Measurements from ENCODE around the gene ICE1.
A peak's percentile ranks its signal among the peaks of the same experiment; 100 is the strongest.

Gene ICE1

GRCh38 chr5:5497152-5497788 lies 74.8 kb downstream of the ICE1 start:
- DNase-seq (ENCODE audit: low read depth in 1 of 2, low spot score in 1 of 2) = peak in 1 of 2 experiments; percentile 39
- peaks cover 11% of the 10 kb centered on the region for H3K27me3 ChIP-seq (ENCODE audit: insufficient read depth, poor library complexity, severe bottlenecking)
- no peak overlapping the region for H3K4me3 ChIP-seq (replicated peaks; ENCODE audit: insufficient read depth, low read length)
- TF ChIP-seq GABPA (IDR thresholded peaks at IDR 0.05; ENCODE audit: low read depth) (no peak), CTCF (IDR thresholded peaks at IDR 0.05; ENCODE audit: insufficient read depth, low read length) (peak; percentile 24), POLR2AphosphoS5 (IDR thresholded peaks at IDR 0.05; ENCODE audit: low read depth) (no peak), SPI1 (IDR thresholded peaks at IDR 0.05; ENCODE audit: borderline replicate concordance, low read depth) (no peak)
- no peak overlapping the region for H3K27ac ChIP-seq (replicated peaks)

- TF ChIP-seq GABPA (IDR thresholded peaks at IDR 0.05; ENCODE audit: low read depth) (no peak), POLR2AphosphoS5 (IDR thresholded peaks at IDR 0.05; ENCODE audit: low read depth) (no peak), SPI1 (IDR thresholded peaks at IDR 0.05; ENCODE audit: borderline replicate concordance, low read depth) (no peak), REST (IDR thresholded peaks at IDR 0.05; ENCODE audit: insufficient replicate concordance, low read depth) (no peak), CTCF (IDR thresholded peaks at IDR 0.05; ENCODE audit: insufficient read depth, low read length) (no peak)
- Histone ChIP-seq H3K4me3 (replicated peaks; ENCODE audit: insufficient read depth, low read length) (no peak overlapping the region), H3K27ac (replicated peaks) (no peak overlapping the region), H3K27me3 (ENCODE audit: insufficient read depth, poor library complexity, severe bottlenecking) (peaks cover 11% of the 10 kb centered on the region)
- DNase-seq (ENCODE audit: low read depth in 1 of 2, low spot score in 1 of 2) = no peak
Observed at GRCh38 chr5:5499442-5499841, 77.0 kb downstream of the ICE1 start.

GRCh38 chr5:5504325-5504724 lies 81.8 kb downstream of the ICE1 start:
- DNase-seq (ENCODE audit: low read depth in 1 of 2, low spot score in 1 of 2) = no peak
- H3K27ac ChIP-seq (replicated peaks) = no peak overlapping the region
- peaks cover 7% of the 10 kb centered on the region for H3K27me3 ChIP-seq (ENCODE audit: insufficient read depth, poor library complexity, severe bottlenecking)
- TF ChIP-seq REST (IDR thresholded peaks at IDR 0.05; ENCODE audit: insufficient replicate concordance, low read depth) (no peak), SPI1 (IDR thresholded peaks at IDR 0.05; ENCODE audit: borderline replicate concordance, low read depth) (no peak), POLR2AphosphoS5 (IDR thresholded peaks at IDR 0.05; ENCODE audit: low read depth) (no peak), GABPA (IDR thresholded peaks at IDR 0.05; ENCODE audit: low read depth) (no peak), CTCF (IDR thresholded peaks at IDR 0.05; ENCODE audit: insufficient read depth, low read length) (no peak)
- H3K4me3 ChIP-seq (replicated peaks; ENCODE audit: insufficient read depth, low read length) = no peak overlapping the region

GRCh38 chr5:5505815-5506214 lies 83.3 kb downstream of the ICE1 start:
- Histone ChIP-seq H3K27me3 (ENCODE audit: insufficient read depth, poor library complexity, severe bottlenecking) (peaks cover 7% of the 10 kb centered on the region), H3K27ac (replicated peaks) (no peak overlapping the region), H3K4me3 (replicated peaks; ENCODE audit: insufficient read depth, low read length) (no peak overlapping the region)
- TF ChIP-seq CTCF (IDR thresholded peaks at IDR 0.05; ENCODE audit: insufficient read depth, low read length) (no peak), SPI1 (IDR thresholded peaks at IDR 0.05; ENCODE audit: borderline replicate concordance, low read depth) (no peak), REST (IDR thresholded peaks at IDR 0.05; ENCODE audit: insufficient replicate concordance, low read depth) (no peak), POLR2AphosphoS5 (IDR thresholded peaks at IDR 0.05; ENCODE audit: low read depth) (no peak), GABPA (IDR thresholded peaks at IDR 0.05; ENCODE audit: low read depth) (no peak)
- no peak for DNase-seq (ENCODE audit: low read depth in 1 of 2, low spot score in 1 of 2)

All from HL-60 (cell line).